HPDE6-E6E7 (cell line): ENCODE data around the gene KRT14.
"Not testable (repeated sequence)": the region's sequence is repeated elsewhere in the genome, so short reads cannot be mapped to it uniquely, and the experiment has no call there.

Source experiments
- DNase-seq: peaks from one replicate; pipeline ENCODE4 v3.0.0; 2011; ENCODE audit warnings: missing footprints; ENCODE audit errors: extremely low spot score

Gene KRT14

GRCh38 chr17:41623184-41623861 lies 36.6 kb upstream of the KRT14 start:
- not testable (repeated sequence) for DNase-seq

GRCh38 chr17:41622340-41623183 lies 35.9 kb upstream of the KRT14 start:
- DNase-seq, result not testable (repeated sequence)

GRCh38 chr17:41621916-41622315 lies 35.2 kb upstream of the KRT14 start:
- no peak for DNase-seq

- DNase-seq, result not testable (repeated sequence)
Measured at GRCh38 chr17:41621435-41621817, 34.7 kb upstream of the KRT14 start.

DNA sequence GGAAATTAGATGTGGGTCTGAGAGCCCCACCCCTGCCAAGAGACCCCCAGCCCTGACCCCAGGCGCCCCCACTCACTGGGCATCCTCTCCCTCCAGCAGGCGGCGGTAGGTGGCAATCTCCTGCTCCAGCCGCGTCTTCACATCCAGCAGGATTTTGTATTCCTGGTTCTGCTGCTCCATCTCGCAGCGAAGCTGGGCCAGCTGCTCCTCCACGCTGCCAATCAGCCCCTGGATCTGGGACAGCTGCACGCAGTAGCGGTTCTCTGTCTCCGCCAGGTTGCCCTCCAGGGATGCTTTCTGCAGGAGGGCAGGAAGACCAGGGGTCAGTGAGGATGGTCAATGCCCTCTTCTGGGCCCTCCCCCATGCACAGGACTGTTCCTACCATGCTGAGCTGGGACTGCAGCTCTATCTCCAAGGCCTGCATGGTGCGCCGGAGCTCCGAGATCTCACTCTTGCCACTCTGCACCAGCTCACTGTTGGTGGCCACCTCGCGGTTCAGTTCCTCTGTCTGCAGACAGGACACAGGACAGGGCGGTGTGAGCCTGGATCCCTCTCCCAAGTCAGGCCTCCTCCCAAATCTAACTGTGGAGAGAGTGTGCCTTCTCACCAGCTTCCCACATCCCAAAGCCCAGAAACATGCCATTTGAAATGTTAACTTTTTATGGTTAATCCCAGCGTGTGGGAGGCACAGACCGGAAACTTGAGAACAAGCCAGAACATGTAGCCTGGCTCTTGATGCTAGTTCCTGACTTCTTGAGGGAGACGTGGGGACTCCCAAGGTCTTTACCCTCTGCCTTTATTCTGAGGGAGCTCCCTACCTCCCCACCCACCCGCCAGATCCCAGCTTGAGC lies 34.1 kb upstream of the KRT14 start:
- DNase-seq, result no peak

GRCh38 chr17:41619927-41620582 lies 33.4 kb upstream of the KRT14 start:
- not testable (repeated sequence) for DNase-seq

DNA sequence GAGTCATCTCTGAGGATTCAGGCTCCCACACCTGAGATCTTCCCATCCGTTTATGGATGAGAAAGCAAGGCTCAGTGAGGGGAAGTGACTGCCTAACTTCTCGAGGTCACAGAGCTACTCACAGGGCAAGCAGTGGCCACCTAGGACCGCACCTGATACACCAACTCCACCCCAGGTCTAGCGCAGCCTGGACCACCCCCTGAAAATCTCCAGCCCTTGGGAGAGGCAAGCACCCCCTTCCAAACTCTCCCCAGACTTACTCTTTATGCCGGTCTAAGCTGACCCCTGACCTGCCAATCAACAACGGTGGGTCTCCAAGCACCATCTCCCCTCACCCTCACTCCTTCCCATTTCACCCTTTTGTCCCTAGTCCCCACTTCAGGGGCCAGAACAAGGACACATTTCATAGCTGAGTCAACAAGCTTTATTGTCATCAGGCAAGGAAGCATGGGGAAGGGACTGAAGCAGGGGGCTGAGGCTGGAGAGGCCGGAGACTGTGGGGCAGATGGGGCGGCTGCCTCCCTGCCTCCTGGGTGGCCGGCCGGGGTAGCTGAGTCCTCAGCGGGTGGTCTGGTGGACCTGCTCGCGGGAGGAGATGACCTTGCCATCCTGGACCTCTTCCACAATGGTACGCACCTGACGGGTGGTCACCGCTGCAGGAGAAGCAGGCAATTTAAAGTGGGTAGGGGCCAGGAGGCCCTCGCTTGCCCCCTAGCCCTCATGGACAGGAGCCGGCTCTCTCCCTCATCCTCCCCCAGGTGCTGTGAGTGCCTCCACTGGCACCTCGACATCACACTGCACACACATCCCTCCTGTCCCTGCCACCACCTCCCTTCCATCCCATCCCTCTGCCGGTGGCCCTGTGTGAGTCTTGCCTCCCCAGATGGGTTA lies 32.6 kb upstream of the KRT14 start:
- DNase-seq, result no peak

DNA sequence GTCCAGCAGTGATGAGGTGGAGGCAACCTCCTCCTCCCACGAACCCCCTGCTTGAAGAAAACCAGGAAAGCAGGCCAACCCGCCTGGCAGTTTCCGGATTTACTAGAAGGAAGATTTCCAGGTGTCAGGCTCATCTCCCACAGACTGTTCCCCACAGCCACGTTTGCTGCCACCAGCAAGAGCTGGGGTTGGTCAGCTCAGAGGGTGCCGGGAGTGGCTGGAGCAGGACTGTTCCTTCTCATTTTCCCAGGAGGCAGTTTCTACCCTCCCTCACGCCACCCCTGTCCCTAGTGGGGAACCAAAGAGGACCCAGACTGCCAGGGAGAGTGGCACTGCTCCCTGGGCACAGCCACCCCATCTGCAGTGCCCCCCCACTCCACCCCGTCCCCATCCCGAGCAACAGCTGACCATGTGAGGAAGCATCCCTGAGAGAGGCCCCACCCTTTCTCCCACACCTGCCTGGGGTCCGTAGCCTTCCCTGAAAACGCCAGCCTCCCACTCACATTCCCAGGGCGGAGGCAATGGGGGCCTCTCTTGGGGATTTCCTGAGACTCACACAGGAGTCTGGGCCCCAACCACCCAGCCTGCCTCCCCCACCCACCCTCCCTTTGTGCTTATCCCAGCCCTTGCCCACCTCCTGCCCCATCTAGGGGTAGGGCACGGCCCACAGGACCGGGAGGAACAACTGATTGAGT lies 31.8 kb upstream of the KRT14 start:
- DNase-seq, result no peak

- DNase-seq, result no peak
Measured at GRCh38 chr17:41617698-41618097, 31.0 kb upstream of the KRT14 start.

- no peak for DNase-seq
Measured at GRCh38 chr17:41617136-41617535, 30.4 kb upstream of the KRT14 start.

GRCh38 chr17:41616486-41616885 lies 29.8 kb upstream of the KRT14 start:
- not testable (repeated sequence) for DNase-seq

DNA sequence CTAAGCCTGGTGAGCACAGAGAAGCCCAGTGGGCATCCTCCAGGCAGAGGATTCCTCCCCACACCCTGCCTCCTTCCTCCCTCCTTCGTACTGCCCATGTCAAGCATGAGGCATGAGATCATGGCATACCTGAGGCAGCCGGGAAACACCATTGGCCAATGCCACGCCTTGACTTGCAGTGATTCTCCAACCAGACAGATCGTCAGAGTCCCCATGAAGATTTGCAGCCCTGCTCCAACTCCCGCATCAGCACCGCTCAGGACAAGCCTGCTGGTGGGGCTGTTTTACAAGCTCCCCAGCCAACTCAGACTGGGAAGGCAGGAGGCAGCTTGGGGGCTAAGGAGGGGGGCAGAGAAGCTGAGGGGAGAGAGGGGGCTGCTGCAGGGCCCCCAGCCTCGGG lies 28.8 kb upstream of the KRT14 start:
- peak; percentile 66 for DNase-seq

GRCh38 chr17:41614767-41615166 lies 28.1 kb upstream of the KRT14 start:
- not testable (repeated sequence) for DNase-seq

DNA sequence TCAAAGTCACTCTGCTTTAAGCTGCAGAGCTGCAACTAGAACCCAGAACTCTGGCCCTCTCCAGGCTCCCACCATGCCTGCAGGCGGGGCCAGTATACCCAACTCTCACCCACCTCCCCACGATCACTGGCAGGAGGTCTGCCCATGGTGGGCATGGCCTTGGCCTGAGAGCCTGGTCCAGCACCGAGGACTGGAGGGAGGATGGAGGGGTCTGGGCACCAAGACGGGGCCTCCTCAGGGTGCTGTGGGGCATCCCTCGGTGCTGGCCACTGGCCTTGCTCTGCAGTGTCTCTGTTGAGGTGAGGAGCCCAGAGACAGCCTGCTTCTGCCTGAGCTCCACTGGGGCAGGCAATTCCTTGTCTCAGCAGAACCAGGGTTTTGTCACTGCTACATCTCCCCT lies 27.4 kb upstream of the KRT14 start:
- no peak for DNase-seq

DNA sequence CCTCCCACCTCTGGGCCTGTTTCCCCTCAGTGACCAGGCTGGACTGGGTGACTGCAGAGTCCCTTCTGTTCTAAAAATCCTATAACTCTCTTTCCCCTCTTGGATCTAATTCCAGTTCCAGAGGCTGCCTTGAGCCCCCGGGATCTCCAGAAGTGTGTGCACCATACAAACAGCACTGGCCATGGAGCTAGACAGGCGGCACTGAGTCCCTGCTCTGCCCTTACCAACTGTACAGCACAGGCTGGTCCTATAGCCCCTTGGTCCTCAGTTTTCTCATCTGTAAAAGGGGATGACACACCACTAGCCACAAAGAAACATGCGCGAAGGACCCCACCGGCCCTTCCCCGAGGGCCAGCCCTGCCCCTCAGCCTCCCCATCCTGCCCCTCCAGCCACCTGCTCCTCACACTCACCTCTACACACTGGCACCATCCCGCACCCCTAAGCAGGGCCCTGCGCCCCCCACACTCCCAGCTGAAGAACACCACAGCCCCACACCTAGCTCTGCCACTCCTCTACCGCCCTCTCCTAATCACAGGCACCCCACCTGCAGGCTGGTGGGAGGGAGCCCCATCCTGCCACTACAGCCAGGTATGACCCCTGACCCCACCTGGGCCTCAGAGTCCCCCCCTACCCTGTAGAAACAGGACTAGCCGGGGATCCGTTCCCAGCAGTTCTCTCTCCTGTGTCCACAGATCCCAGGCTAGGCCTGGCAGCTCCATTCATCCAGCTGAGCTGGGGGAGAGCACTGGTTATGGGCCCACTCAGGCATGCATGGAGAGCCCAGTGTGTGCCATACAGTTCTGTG lies 26.8 kb upstream of the KRT14 start:
- no peak for DNase-seq

DNA sequence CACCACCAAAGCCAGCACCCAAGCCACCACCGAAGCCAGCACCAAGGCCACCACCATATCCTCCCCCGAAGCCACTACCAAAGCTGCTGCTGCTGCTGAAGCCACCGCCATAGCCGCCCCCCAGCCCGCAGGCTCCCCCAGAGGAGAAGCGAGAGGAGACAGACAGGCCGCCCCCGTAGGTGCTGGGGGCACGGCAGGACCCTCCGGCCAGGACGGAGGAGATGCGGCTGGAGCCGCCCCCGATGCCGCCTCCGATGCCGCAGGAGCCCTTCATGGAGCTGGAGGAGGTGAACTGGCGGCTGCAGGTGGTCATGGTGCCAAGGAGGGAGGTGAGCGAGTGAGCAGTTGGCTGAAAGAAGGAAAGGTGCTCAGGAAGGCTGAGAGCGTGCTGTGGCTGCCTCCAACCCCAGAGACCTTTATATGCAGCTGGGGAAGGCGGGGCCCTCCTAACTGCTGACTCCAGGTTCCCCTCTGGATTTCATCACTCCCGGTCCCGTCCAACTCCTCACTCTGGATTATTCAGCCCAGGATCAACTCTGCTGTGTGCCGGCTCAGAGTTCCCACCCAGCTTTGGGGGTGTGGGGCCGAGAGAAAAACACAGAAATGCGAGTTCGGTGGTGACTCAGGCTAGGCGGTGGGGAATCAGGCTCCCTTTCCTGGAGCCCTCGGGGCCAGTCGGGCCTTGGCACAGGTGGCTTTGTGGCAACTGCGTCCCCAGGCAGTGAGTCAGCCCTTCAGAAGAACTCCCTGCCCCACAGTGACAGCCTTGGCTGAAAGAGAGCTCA lies 25.9 kb upstream of the KRT14 start, which contains the start of gene KRT16:
Gene KRT16, minus strand, starts transcription at position 392 of the 785 bp plus-strand sequence. Its CDS starts 79 bp downstream, at position 313.
- peak; percentile 66 for DNase-seq

GRCh38 chr17:41610965-41611640 lies 24.4 kb upstream of the KRT14 start:
- DNase-seq, result no peak
